NOMO-1 (cell line): Measurements from ENCODE around the gene USP31.

Experiments
- DNase-seq, 2 experiments: peaks; one replicate each; lab custom pipeline; 2025; ENCODE audit not compliant: unreplicated experiment in 2 of 2; lab: John Stamatoyannopoulos, UW

Gene USP31

GRCh38 chr16:23026784-23027362, 122.4 kb downstream of the USP31 start:
- DNase-seq, result no peak

GRCh38 chr16:23025692-23026307, 123.5 kb downstream of the USP31 start:
- no peak for DNase-seq

- DNase-seq, result no peak
These were observed 125.2 kb downstream of the USP31 start for GRCh38 chr16:23024044-23024443.

GRCh38 chr16:23020084-23020483, 129.2 kb downstream of the USP31 start:
- DNase-seq, result no peak

- DNase-seq, result no peak
These were observed 132.9 kb downstream of the USP31 start for GRCh38 chr16:23016368-23016767.

- no peak for DNase-seq
These were observed 133.7 kb downstream of the USP31 start for GRCh38 chr16:23015580-23015979.

- DNase-seq, result no peak
These were observed 134.7 kb downstream of the USP31 start for GRCh38 chr16:23014592-23014991.
